Activated CD4-positive, alpha-beta T cell treated with anti-CD3 and anti-CD28 coated beads, Interleukin-2, Interleukin-4, amounts not matched to agents 100 ng/mL and 50 ng/mL, durations not matched to agents 16 hours and 8 hours (primary cell): ENCODE measurements around the gene RNF167.

Experiments used
- DNase-seq: peaks from one replicate; pipeline ENCODE4 v3.0.0-alpha.2; 2020; ENCODE audit warnings: low spot score

RNF167 gene

DNA sequence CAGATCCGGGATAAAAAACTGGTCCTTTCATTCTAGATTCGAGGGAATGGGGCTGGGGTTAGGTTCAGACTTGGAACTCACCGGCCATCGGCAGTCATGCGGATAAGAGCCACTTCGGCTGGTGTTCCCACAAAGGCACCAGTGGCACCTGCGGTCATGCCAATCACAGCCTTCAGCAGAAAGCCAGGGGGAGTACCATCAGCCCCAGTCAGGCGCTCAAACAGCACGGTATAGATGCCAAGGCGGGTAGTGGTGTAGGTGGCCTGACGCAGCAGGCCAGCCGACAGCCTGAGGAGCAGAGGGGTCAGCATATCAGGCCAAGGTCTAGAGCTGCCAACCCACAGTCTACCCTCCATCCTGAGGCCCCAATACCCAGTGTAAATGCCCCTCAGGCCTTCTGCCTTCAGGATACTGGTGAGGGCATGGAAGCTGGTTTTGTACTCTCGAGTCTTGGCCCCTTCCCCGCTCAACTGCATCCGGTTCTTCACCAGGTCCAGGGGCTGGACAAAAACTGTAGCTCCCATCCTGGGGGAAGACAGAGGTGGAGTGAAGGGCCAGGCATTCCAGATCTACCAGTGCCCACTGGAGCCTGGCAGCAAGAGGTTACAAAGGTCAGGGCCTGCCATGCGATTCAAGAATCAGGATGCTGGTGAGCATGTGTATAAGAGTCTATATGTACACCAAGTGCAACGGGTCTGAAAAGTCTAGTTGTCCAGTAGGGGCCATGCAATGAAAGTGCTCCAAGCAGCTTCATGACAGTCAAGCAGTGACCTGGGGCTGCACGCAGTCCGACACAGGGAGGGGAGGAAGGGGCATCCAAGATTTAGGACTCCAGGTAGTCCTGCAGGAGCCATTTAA lies 1.2 kb upstream of the RNF167 start:
- DNase-seq: peak; percentile 21

DNA sequence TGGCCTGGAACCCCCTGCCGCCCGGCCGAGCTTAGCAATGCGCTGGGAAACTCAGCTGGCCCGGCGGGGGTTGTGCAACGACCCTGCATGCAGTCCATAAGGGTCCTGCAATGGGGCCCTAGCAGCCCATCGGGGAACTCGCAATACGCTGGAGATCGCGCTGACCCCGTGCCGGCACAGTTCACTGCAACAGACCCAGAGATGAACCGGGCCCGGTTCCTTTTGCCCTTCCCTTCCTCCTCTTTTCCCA lies 597 bp upstream of the RNF167 start:
- no peak for DNase-seq

DNA sequence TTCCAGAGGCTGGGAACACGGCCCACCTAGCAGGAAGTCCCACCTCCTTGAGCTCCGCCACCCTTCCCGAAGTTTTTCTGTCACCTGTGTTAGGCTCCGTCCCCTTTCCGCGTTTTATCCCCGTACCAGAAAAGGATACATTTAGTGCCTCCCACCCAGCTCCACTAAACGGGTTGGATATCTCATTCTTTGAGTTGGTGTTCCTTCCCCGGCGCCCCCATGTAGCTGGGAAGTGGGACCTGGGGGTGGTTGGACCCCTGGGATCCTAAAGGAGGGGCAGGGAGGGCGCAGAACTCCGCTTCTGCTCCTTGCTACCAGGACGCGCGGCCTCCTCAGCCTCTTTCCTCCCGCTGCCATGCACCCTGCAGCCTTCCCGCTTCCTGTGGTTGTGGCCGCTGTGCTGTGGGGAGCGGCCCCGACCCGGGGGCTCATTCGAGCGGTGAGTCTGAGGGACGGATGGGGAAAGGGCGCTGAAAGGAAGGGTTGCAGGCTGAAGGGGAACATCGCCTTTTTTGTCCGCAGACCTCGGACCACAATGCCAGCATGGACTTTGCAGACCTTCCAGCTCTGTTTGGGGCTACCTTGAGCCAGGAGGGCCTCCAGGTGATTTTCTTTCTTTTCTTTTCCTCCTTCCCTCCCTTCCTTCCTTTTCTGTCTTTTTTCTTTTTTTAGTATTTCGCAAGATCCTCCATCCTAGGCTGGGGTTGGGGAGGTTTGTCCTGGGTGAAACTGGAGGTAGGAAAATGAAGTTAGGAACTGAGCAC lies 669 bp downstream of the RNF167 start:
- peak; percentile 56 for DNase-seq

DNA sequence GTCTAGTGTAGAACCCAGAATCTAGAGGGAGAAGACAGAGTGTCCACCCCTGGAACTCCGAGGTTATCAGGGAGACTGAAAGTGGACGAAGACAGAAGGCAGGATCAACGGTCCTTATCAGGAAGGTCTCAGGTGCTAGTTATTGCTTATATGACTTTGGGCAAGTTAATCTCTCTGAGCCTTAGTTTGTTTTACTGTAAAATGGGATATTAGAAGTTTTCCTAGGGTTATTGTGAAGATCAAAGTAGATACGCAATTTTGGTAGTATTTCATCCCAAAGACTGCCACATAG lies 1.2 kb downstream of the RNF167 start:
- no peak for DNase-seq

DNA sequence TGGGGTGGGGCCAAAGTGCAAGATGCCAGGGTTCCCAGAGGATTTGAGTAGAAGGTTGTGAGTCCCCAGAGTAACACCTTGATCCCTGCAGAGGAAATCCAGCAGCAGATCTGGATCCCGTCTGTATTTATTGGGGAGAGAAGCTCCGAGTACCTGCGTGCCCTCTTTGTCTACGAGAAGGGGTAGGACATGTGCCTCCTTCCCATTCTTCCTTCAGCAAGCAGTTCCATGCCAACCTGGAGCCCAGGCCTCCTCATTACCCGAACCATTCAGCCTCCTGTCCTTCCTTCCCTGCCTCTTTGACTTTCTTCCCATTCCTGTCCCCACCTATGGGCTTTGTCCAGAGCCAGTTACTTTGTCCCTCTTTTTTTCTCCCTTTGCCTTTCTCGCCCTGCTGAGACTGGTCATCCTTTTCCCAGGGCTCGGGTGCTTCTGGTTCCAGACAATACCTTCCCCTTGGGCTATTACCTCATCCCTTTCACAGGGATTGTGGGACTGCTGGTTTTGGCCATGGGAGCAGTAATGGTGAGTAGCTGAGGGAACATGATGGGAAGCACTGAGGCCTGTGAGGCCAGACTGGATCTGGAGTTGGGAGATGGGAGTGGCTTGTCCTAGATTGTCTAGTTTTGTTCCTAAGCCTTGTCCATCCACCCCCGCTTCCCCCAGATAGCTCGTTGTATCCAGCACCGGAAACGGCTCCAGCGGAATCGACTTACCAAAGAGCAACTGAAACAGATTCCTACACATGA lies 2.9 kb downstream of the RNF167 start:
- no peak for DNase-seq

DNA sequence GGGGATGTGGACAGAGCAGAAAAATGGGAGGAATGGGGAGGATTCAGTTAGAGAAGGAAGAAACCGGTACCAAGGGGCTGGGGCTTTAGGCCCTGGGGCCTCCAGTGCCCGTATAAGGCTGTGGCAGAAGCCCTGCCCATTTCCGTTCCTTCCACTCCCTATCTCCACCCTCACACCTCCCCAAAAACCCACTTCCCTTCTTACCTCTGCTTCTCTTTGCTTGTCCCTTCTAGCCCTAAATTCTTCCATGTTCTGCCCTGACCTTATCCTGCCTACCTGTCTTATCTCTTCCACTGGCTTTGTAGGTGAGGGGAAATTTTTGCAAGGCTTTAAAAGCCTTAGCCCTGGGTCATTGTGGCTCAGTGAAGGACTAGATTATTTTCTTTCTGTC lies 4.1 kb downstream of the RNF167 start:
- peak; percentile 86 for DNase-seq

DNA sequence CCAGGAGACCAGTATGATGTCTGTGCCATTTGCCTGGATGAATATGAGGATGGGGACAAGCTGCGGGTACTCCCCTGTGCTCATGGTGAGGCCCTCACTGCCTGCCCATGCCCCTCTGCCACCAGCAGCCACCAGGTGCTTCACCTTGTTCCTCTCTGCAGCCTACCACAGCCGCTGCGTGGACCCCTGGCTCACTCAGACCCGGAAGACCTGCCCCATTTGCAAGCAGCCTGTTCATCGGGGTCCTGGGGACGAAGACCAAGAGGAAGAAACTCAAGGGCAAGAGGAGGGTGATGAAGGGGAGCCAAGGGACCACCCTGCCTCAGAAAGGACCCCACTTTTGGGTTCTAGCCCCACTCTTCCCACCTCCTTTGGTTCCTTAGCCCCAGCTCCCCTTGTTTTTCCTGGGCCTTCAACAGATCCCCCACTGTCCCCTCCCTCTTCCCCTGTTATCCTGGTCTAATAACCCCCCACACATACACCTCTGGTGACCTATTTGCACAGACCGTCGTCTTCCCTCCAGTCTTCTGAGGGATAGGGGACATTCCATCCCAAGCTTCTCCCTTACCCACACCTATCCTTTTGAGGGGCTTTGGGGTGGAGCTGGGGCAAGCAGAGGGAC lies 4.6 kb downstream of the RNF167 start:
- DNase-seq: peak; percentile 32

DNA sequence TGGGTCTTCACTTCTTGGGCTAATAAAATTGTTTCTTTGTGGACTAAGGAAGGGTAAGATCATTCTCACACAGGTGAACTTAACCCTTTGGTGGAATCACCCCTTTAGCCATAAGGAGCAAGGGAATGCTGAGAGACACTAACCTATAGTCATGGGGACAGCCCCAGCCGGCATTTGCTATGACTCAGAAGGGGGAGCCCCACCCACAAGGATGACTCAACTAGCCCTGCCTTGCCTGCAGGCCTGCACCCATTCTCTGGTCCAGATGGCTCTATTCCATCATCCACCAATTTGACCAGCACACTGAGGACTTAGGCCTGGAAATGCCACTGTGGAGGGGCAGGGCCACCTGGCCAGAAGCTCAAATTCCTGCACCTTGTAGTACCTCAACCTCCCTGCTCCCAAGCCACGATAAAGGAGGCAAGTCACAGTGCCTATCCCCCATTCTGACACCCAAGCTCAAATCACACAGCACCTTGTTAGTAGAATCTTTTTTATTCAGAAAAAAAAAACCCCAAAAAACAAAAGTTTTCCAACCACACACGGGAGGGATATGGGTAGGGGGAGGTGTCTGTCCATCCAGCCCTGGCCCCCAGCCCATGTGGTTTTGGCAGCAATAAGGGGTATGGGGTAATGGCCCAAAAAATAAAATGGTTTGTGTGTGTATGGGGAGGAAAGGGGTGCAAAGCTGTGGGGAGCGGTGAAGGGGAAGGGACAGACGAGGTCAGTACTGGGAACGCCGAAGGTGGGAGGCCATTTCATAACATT lies 5.3 kb downstream of the RNF167 start:
- DNase-seq: peak; percentile 92

DNA sequence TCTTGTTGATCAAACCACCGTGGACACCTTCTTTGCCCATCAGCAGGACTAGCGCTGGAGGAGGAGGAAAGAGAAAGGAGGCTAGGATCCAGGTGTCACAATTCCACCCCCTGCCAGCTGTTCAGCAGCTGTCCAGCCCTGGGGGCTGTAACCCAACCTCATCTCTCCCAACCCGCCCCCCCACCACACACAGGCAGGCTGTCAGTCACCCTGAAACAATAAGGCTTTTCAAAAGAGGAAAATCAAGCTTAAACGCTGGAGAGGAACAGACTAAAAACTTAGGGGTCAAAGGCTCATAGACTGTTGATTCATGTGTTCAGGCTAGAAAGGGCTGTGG lies 5.8 kb downstream of the RNF167 start:
- no peak for DNase-seq

DNA sequence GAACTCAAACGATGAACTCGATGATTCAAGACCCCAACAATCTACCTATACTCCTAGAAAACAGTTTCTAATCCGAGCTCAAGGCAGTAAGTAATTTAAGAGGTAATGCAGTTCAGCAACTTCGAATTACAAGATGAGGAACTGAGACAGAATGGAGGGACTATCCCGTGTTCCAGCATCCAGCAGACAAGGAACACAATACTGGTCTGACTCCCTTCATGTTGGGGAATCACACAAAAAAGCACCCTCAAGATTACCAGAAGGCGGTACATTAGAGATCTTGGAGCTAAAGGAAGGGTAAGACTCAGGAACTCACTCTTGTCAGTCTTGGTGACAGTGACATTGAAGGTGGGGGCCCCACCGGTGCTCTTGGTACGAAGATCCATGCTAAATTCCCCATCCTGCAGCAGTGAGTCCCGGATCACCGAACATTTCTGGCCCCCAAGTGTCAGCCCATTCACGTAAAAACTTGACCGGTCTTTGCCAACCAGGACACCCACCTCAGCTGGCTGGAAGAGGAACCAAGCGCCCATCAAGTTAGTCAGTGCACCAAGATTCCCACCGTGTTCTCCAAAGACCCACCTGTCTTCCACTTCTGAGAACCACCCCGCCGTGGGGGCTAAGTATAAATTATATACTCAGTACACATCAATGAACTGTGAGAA lies 6.4 kb downstream of the RNF167 start:
- DNase-seq: peak; percentile 19

DNA sequence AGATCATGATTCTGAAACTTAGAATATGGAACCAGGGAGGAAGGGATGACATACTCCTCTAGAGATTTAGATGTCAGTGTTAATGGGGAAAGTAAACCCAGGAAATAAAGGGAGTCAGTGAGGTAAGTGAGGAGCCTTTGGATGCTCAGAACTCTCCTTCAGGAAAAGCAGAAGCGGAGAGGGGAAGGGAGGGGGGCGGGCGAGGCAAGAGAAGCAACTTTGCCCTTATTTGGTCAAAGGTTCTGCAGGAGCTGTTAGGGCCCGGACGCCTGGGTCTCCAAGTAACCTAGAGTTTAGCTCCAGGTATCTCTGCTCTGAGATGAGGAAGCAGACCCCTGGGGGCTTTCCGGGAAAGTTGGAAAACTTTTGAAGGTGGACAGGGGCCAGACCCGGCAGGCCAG lies 6.9 kb downstream of the RNF167 start:
- DNase-seq: no peak

DNA sequence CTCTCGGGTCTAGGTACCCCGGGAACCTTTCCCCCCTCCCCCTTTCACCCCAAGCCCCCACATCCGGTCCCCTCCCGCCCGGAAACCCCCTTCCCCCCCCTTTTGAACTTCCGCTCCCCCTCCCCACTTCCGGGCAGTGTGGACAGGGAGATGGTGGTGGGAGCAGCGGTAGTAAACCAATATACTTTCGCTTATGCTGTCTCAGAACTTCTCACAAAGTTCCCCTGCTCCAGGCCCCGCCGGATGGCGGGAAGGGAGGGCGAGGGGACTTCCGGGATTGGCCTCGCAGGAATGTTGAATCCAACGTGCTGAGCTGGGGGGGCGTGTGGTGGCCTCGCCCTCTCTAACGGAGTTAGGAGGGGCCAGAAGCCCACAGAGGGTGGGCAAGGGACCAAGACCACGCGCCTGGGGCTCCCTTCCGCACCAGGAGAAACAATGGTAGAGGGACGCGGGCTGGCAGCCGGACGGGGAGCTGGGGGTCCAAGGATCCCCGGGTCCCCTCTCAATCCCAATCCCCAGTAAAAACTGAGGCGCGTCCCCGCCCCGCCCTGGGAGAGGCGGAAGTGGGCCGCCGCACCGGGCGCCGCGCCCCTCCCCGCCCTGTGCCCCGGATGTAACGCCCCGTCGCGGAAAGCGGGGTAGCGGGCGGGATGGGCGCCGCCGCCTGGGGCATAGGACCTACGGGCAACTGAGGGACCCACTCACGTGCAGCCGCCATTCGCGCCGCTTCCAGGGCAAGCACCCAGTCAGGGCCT lies 7.5 kb downstream of the RNF167 start:
- peak; percentile 81 for DNase-seq

DNA sequence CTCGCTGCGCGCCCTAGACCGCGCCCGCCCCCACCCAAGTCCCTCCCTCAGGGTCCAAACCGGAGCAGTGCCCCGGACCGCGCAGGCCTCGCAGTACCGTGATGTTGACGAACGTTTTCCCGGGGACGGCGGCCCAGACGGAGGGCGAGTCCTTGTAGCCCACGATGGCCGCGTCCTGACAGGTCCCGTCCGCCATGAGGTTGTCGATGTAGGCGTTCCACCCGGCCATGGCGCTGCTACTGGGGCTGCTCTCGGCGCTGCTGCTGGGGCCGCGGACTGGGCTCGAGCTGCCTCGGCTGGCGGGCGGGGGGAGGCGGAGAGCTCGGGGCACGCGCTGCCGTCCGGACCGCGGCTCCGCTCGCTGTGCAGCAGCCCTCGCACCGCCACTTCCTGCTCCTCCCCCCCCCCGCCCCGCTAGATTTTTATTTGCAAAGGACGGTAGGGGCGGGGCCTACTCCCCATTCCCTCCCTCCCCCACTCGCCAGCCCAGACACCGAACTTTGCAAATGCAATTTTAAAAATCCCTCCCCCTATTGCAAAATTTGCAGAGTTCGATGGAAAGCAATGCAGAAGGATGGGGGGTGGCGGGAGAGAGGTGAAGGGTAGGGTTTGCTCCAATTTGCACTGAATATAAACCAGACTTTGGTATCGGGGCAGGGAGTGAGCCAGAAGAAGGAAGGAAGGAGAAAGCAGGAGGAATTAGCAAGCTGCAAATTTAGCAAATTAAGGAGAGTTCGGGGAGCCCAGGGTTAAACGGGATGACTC lies 8.3 kb downstream of the RNF167 start, which contains the start of gene PFN1:
TSS of gene PFN1 (minus strand) at position 365 of the 765 bp plus-strand sequence. CDS start at position 229, 136 bp downstream.
- peak; percentile 94 for DNase-seq

DNA sequence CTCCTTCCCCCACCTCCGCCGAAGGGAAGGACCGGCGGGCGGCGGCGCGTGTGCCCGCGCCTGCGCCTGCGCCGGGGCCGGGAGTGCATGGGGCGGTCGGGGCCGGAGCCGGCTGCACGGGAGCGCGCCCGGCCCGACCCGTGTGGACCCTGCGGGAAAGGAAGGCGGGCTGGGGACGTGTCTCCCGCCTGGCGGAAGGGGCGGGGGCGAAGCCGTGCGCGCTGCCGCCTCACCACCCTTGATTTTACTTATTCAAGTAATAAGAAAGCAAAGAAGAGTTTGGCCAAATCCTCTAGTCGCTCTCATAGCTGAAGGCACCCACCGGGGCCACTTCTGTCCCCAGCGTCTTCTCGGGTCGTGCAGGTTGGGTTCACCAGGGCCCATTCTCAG lies 8.9 kb downstream of the RNF167 start:
- peak; percentile 80 for DNase-seq

DNA sequence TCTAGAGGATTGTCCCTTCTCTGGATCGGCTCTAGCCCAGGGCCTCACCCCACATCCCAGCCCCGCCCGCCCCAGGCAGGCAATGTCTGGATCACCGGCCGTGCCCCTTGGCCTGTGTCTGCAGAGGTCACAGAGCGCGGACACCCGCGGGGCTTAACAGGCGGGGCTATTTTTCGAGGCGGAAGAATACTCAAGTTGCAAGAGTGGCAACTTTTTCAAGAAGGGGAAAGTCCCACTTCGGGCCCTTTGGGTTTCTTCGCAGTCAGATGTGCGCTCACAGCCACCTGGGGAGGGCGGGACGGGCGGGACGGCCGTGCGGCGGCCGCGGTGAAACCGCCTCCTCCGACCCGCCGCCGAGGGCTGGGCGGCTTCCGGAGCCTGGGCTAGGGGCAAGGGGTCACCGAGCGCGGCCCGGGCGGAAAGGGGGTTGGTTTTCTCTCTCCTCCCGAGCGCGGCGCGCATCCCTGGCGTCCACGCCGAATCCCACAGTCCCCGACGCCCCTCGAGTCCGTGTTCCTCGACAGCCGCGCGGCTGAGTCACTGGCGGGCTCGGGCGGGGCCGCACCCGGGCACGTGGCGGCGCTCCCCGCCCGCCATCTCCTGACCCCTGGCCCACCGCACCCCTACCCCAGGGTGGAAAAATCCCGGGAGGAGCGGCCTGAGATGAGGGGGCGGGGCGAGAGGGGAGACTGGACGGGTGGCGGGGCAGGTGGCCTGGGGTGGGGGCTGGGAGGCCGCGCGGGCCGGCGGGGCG lies 9.4 kb downstream of the RNF167 start:
- DNase-seq: peak; percentile 85

DNA sequence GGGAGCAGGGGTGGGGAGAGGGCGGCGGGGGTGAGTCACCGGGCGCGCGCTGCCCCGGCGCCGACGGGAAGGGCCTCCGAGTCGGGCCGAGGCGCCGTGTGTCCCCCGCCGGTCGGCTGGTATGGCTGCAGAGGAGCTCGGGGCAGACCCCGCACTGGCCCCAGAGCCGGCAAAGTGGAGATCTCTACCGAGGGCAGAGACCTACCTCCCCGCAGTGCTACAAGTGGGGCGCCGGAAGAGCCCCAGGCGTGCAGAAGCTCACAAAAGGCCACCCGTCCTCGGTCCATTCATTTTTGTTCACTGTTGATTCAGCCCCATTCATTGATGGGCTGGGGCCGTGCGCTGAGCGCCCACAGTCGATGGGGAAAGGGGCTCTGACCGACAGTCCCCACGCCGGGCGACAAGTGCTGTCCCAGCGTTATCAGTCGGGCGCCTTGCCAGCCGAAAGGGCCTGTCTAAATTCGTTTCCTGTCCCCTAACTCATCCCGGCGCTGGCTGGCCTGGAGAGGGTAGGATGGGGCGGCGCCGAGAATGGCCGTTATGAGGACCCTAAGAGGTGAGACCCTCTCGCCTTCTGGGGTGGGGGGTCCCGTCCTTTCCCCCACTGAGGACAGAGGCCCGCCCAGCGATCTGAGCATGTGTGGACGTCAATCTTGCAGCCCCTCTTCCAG lies 10.1 kb downstream of the RNF167 start:
- peak; percentile 29 for DNase-seq

DNA sequence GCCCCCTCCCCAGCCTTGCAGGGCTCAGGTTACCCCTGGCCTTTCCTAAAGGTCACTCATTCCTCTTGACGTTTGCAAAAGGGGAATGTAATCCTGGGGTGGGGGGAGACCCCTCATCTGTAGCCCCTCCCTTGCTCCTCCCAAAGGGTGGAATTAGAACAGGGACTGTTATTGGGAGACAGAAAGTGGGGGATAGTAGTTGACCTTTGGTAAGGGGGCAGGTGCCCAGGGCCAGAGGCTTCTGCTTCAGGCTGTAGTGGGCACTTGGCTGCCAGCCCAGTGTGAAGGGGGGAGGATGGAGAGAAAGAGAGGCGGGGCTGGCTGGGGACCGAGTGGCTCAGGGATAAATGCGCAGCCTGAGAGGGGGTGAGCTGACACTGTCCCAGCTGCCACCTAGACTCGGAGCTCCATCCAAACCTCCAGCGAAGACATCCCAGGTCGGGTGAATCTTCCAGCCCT lies 10.7 kb downstream of the RNF167 start, which contains the start of gene ENO3:
TSS of gene ENO3 (plus strand) at position 374 of the 459 bp plus-strand sequence. CDS start 711 bp downstream, outside the sequence.
- no peak for DNase-seq

DNA sequence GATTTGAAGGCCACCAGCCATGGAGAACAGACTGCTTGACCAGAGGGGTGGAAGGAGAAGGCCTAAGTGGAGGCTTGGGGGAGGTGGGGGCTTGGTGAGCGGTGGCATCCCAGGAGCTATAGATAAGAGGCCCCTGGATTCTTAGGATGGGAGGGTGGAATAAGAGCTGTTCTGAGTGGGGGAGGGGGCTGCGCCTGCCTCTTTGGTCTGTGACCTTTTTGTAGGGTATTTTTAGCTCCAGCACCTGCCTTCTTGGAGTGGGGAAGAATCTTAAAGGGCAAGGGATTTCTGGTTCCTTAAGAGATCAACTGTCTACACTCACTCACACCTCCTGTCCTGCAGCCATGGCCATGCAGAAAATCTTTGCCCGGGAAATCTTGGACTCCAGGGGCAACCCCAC lies 11.4 kb downstream of the RNF167 start:
- no peak for DNase-seq
